ENCODE results near the gene CBR3. TPM values are rescaled to one million over a fixed set of nuclear protein-coding genes. Genes with fewer than 3 reads are reported as not detected.

The CBR3 gene
- total RNA-seq, 4 donors from 2014 or later: 15.4 to 32.0 (median 18.4) TPM

- TF ChIP-seq, protein P1, sequence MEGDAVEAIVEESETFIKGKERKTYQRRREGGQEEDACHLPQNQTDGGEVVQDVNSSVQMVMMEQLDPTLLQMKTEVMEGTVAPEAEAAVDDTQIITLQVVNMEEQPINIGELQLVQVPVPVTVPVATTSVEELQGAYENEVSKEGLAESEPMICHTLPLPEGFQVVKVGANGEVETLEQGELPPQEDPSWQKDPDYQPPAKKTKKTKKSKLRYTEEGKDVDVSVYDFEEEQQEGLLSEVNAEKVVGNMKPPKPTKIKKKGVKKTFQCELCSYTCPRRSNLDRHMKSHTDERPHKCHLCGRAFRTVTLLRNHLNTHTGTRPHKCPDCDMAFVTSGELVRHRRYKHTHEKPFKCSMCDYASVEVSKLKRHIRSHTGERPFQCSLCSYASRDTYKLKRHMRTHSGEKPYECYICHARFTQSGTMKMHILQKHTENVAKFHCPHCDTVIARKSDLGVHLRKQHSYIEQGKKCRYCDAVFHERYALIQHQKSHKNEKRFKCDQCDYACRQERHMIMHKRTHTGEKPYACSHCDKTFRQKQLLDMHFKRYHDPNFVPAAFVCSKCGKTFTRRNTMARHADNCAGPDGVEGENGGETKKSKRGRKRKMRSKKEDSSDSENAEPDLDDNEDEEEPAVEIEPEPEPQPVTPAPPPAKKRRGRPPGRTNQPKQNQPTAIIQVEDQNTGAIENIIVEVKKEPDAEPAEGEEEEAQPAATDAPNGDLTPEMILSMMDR (IDR thresholded peaks at IDR 0.05): no peak
- DNase-seq (ENCODE audit: low spot score) (no peak), ATAC-seq (ENCODE audit: low FRiP score) (no peak)
These were observed 39.9 kb downstream of the CBR3 start for GRCh38 chr21:36174780-36175179.

- TF ChIP-seq, protein P1 (IDR thresholded peaks at IDR 0.05): no peak
- no peak for ATAC-seq (ENCODE audit: low FRiP score)
- no peak for DNase-seq (ENCODE audit: low spot score)
These were observed 41.1 kb downstream of the CBR3 start for GRCh38 chr21:36175771-36176565.

DNA sequence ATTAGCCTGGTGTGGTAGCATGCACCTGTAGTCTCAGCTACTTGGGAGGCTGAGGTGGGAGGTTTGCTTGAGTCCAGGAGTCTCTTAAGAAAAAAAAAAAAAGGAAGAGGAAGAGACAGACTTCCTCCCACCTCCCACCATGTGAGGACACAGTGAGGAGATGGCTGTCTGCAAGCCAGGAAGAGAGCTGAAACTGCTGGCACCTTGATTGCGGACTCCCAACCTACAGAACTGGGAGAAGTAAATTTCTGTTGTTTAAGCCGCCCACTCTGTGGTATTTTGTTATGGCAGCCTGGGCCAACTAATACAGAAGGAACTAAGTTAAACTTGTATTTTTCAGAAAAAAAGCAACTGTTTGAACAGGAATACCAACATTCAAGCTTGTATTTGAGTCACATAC is 43.5 kb downstream of the CBR3 start:
- no peak for ATAC-seq (ENCODE audit: low FRiP score)
- TF ChIP-seq, protein P1 (IDR thresholded peaks at IDR 0.05): no peak
- DNase-seq (ENCODE audit: low spot score): no peak

GRCh38 chr21:36179145-36179544 is 44.3 kb downstream of the CBR3 start:
- no peak for DNase-seq (ENCODE audit: low spot score)

GRCh38 chr21:36180963-36181362 is 46.1 kb downstream of the CBR3 start:
- DNase-seq (ENCODE audit: low spot score) (no peak), ATAC-seq (ENCODE audit: low FRiP score) (no peak)
- TF ChIP-seq, protein P1 (IDR thresholded peaks at IDR 0.05): no peak

More at GRCh38 chr21:36179145-36179544, 44.3 kb downstream of the CBR3 start:
- ATAC-seq (ENCODE audit: low FRiP score): no peak
- TF ChIP-seq, protein P1 (IDR thresholded peaks at IDR 0.05): no peak

- DNase-seq (ENCODE audit: low spot score) (no peak), ATAC-seq (ENCODE audit: low FRiP score) (no peak)
- TF ChIP-seq, protein P1 (IDR thresholded peaks at IDR 0.05): no peak
These were observed 48.4 kb downstream of the CBR3 start for GRCh38 chr21:36183144-36183795.

Data from omental fat pad (tissue), 4 donors.